GM11168 (cell line): ENCODE measurements around the gene ZNF480.
"Not testable (repeated sequence)": the region's sequence is repeated elsewhere in the genome, so short reads cannot be mapped to it uniquely, and the experiment has no call there.

Experiments used
- in situ Hi-C: fragments of 300-500 bp; cut with MboI; formaldehyde crosslinking; loops from one replicate; pipeline ENCODE4 v1.12.0; 2022; ENCODE audit warnings: low sequenced_read_pairs; ENCODE audit not compliant: unreplicated experiment

Gene ZNF480

GRCh38 chr19:52296773-52297600, at the start of gene ZNF480:
TSS of gene ZNF480 (plus strand) at chr19:52297169. CDS start at chr19:52300413, 3,244 bp downstream.
- in situ Hi-C loops: no loop called here

DNA sequence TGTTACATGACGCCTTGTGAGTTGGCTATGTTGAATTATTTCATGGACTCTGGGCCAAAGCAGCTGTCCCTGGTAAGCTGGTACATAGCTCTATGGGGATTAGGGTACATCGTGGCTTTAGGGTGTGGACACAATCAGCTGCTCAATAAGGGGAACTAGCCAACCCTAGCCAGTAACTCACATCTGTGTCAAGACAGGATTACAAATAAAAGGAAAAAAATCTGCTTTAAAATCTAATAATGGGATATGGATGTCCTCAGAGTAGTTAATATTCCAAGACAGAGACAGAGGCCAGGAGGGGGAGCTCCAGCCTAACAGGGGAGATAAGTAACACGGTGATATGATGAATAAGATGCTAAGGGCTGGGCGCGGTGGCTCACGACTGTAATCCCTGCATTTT, 48.7 kb upstream of the ZNF480 start:
- in situ Hi-C loops: no loop called here

- in situ Hi-C loops: no loop called here
Measured at GRCh38 chr19:52258426-52258825, 38.5 kb upstream of the ZNF480 start.

GRCh38 chr19:52265556-52265955, 31.4 kb upstream of the ZNF480 start:
- in situ Hi-C loops: not testable (repeated sequence)

- in situ Hi-C loops: no loop called here
Measured at GRCh38 chr19:52269338-52270261, 27.4 kb upstream of the ZNF480 start, which contains the start of gene ZNF766. TSS of gene ZNF766 (plus strand) at chr19:52269587. CDS start at chr19:52269614, 27 bp downstream.

DNA sequence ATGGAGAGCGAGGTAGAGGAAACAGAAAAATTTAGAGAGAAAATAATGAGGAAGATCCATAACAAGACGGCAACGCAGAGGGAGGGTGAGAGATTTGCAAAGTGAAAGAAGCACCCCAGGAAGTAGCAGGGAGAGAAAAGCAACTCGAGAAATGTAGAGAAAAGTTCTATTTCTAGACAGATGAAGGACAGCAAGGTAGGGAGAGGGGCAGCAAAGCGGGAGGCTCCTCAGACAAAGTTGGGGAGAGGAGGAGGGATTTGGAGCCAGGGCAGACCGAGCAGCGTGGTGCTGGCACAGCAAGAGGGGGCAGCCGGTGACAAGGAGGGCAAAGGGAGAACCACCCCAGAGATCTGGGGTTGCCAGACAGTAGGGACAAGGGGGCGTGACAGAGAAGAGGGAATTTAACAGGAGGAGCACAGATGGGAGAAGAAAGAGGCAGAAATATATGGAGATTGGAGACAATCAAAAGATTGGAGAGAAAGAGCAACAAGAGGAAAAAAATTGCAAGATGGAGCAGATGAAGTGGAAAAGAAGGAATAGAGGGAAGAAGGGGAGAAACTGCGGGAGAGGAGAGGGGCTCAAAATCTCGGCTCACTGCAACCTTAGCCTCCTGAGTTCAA, 26.6 kb upstream of the ZNF480 start:
- in situ Hi-C loops: no loop called here

DNA sequence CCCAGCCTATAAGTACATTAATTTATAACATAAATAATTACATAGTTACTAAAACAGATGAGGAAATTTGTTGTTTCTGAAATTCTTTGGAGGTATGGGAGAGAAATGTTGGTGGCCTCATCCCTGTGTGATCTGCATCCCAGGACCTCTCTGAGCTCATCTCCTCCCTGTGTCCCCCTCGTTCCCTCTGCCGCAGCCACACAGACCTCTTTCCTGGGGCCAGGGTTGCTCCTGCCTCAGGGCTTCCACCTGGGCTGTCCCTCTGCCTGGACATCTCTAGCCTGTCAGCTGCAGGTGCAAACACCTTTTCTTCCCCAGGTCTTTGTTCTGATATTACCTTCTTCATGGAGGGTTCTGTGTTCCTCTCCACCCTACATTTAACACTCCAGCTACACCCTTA, 23.7 kb upstream of the ZNF480 start:
- in situ Hi-C loops: no loop called here

DNA sequence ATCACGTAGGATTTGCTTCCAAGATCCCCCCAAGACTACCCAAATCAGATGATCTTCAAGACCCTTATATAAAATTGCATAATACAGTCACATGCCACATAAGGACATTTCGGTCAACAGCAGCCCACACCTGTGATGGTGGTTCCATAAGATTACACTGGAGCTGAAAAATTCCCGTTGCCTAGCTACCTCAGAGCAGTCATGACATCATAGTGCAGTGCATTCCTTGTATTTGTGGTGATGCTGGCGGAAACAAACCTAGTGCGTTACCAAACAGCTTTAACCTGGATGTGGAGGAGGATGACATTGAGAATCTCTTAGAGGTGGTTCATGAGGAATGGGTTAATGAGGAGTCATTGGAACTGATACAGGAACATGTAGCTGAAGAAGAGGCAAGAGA, 22.8 kb upstream of the ZNF480 start:
- in situ Hi-C loops: no loop called here

- in situ Hi-C loops: no loop called here
Measured at GRCh38 chr19:52275988-52276387, 21.0 kb upstream of the ZNF480 start.

- in situ Hi-C loops: no loop called here
Measured at GRCh38 chr19:52277471-52277870, 19.5 kb upstream of the ZNF480 start.

GRCh38 chr19:52286256-52286655, 10.7 kb upstream of the ZNF480 start:
- in situ Hi-C loops: no loop called here

- in situ Hi-C loops: no loop called here
Measured at GRCh38 chr19:52291781-52292180, 5.2 kb upstream of the ZNF480 start.

DNA sequence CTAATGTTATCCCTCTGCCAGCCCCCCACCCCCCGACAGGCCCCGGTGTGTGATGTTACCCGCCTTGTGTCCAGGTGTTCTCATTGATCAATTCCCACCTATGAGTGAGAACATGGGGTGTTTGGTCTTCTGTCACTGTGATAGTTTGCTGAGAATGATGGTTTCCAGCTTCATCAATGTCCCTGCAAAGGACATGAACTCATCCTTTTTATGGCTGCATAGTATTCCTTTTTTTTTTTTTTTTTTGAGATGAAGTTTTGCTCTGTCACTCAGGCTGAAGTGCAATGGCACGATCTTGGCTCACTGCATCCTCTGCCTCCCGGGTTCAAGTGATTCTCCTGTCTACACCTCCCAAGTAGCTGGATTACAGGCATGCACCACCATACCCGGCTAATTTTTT, 4.0 kb upstream of the ZNF480 start:
- in situ Hi-C loops: not testable (repeated sequence)

DNA sequence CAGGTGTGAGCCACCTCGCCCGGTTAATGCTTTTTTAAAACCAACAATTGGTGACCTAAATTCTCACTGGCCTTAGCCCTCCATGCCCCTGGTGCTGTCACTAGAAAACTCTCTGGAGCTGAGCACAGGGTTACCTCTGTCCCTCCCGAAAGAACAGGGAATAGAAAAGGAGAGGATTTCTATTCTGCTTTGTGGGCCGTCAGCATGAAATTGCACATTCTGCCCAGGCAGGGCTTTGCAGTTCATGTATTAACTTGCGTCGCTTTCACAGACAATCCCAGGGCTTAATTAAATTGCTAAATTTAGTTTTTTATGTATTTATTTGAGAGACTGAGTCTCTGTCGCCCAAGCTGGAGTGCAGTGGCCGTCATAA, 583 bp upstream of the ZNF480 start:
- in situ Hi-C loops: no loop called here

DNA sequence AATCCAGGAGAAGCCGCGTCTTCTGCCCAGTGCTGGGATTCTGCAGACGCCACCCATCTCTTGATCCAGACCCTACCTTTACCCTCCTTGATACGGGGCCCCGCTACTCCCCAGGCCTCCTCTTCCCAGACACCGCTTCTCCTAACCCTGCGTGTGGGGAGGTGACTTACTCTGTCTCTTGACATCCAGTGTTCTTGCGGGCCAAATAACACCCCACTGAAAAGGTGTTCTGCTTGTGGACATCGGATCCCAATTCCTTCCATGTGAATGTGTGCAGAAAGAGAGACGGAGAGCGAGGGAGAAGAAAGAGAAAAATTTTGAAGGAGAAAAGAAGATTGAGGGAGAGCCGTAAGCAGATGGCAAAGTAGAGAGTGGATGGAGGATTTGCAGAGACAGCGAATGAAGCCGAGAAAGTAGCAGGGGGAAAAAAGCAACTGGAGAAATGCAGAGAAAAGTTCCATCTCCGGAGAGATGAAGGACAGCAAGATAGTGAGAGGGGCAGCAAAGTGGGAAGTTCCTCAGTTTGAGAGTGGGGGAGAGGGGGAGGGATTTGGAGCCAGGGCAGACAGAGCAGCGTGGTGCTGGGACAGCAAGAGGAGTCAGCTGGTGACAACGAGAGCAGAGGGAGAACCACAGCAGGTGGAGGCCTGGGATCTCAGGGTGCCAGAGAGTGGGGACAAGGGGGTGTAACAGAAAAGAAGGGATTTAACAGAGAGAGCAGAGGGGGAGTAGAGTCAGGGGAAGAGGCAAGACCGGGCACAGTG, 814 bp downstream of the ZNF480 start:
- in situ Hi-C loops: no loop called here

- in situ Hi-C loops: no loop called here
Measured at GRCh38 chr19:52307275-52307674, 10.3 kb downstream of the ZNF480 start.

DNA sequence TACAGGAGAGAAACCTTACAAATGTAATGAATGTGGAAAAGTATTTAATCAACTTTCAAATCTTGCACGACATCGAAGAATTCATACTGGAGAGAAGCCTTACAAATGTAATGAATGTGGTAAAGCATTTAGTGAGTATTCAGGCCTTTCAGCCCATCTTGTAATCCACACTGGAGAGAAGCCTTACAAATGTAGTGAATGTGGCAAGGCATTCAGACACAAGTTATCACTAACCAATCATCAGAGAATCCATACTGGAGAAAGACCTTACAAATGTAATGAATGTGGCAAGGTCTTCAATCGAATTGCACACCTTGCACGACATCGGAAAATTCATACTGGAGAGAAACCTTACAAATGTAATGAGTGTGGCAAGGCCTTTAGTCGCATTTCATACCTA, 25.5 kb downstream of the ZNF480 start:
- in situ Hi-C loops: no loop called here

DNA sequence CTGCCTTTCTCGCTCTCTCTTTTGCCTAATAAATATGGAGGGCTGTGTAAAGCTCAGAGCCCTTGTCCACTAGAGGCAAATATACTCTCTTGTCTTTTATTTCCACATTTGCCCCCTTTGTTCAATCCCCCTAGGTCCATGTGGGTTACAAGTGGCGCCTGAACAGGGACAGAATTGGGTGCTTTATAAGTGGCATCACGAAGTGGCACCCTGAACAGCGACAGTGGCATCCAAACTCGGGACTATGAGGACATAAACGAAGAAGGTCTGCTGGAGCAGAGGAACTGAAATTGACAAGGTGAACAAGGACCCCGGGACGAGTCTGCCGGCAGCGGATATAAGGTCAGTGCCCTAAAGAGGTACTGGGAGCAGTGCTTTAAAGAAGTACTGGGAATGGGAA, 34.8 kb downstream of the ZNF480 start:
- in situ Hi-C loops: no loop called here

DNA sequence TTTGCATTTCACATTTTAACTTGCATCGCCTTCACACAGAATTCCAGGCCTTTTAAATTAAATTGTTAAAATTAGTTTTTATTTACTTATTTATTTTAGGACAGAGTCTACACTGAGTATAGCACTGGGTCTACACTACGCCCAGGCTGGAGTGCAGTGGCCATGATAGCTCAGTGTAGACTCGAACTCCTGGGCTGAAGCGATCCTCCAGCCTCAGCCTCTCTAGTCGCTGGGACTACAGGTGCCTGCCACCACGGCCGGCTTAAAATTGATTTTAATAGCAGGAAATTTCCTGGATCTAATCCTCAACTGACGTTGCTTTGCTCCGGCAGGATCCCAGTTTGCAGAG, 38.8 kb downstream of the ZNF480 start:
- in situ Hi-C loops: no loop called here

DNA sequence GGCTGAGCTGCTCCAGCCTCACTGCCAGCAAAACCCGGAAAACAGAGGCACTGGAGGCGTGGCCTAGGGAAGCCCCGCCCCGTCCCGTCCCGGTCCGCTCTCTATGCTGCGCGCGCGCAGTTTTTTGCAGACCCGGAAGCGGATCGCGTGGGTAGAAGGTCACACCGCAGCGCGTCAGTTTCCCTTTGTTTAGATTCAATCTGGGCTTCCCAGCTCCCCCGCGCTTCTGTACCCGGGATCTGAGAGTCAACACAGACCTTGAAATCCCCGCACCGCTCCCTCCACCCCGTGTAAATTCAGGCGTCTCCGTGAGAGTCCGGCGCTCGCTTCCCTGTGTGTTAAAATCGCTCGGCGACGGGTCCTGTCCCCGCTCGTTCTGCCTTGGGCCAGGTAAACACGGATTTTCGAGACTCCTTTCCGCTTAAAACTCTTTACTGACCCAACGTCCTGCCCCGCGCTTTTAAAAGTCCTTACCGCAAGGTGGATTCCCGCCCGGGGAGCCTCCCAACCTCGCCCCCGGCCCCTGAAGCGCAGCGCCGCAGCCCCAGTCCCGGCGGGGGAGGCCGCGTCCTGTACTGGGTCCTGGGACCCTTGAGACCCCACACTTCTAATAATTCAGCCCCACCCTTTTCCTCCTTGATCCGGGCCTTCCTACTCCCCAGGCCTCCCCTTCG, 39.3 kb downstream of the ZNF480 start, which contains the start of gene ZNF610:
Gene ZNF610 (plus strand): TSS at position 127 of the 674 bp plus-strand sequence. CDS start 12,930 bp downstream, outside the sequence.
- in situ Hi-C loops: no loop called here
